Left lobe of liver (tissue), 2 donors: ENCODE data around the gene COL4A5. TPM values are rescaled to one million over a fixed set of nuclear protein-coding genes. Genes with fewer than 3 reads are reported as not detected.
"Not testable (repeated sequence)": the region's sequence is repeated elsewhere in the genome, so short reads cannot be mapped to it uniquely, and the experiment has no call there.

ENCODE experiments used
- ATAC-seq: fragments of 200-7000 bp; cut with Tn5 transposase; one replicate; pipeline ENCODE4 v1.9.1; 2020; ENCODE audit warnings: mild to moderate bottlenecking, moderate library complexity
- DNase-seq: peaks from one replicate; pipeline ENCODE4 v3.0.0-alpha.2; 2020; ENCODE audit warnings: low spot score
- total RNA-seq: library from RNA; stranded (reverse); gene quantifications from one replicate; pipeline ENCODE4 v1.2.1, GENCODE V29; 2021
- donor health status: DM: no; HTN: no; CAD: no; lungs with moderate emphysema.
- donor health status: DM: no; HTN: yes; CAD: no.

Gene COL4A5
- total RNA-seq, 1 donor from 2014 or later, result 2.9 TPM

DNA sequence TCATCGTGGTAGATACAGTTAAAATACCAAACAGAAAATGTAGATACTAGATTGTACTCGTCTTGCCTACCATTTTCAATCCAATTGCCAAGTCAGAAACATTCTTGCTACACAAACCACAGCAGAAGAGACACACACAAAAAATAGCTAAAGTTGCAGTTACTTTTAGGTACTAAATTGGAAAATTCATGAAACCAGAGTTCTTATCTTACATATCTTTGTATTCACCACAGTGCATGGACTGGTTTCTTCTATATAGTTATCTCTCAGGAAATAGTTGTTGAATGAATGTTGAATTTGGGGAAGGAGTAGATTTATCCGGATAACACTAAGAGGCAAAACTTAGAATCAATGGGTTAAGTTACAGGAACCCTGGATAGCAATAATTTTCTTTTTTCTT is 14.2 kb downstream of the COL4A5 start:
- DNase-seq, result no peak
- no peak for ATAC-seq

DNA sequence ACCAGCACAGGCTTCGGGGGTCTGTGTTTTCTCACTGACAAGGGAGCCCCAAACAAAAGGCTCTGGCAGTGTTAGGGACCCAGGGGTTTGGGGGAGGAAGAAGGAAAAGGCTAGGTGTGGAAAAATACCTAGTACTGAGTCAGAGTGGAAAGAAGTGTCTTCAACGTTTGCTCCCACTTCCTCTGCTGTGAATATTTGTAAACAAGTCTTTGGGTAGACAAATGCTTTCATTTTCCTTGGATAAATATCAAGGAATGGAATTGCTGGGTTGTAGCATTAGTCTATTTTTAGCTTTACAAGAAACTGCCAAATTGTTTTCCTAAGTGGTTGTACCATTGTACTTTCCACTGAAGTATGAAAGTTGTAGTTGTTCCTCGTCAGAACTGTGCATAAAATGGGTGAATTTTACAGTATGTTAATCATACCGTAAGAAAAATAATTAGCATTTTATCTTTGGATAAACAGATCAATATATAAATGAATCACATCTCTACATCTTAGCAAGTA is 17.4 kb downstream of the COL4A5 start:
- DNase-seq (no peak), ATAC-seq (no peak)

DNA sequence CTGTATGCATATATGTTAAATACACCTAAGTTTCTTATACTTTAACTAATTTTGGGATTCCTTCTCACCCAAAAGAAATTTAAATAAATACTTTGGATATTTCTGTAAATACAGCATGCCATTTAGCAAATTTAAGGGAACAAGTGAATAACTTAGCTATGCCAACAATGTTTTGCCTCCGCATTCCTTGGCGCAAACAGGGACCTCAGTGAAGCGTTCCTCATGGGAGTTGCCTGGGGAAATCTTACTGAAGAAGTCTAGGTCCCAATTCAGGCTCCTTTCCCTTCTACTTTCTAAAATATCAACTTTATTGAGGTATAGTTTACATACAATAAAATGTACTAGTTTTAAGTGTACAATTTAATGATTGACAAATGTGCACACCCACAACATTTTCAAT is 25.0 kb downstream of the COL4A5 start:
- DNase-seq (no peak), ATAC-seq (no peak)

DNA sequence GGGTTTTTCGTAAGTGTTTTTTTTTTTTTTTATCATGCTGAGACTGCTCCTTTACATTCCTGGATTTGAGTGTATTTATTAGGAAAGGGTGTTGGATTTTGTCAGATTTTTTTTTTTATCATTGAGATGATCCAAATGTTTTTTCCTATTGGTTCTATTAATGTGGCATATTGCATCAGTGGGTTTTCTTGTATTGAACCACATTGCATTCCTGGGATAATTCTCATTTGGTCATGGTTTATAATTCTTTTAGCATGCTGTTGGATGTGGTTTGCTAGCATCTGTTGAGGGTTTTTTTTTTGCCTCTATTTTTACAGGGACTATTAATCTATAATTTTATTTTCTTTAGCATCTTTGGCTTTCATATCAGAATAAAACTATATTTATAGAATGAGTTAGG is 28.8 kb downstream of the COL4A5 start:
- ATAC-seq (no peak), DNase-seq (no peak)

DNA sequence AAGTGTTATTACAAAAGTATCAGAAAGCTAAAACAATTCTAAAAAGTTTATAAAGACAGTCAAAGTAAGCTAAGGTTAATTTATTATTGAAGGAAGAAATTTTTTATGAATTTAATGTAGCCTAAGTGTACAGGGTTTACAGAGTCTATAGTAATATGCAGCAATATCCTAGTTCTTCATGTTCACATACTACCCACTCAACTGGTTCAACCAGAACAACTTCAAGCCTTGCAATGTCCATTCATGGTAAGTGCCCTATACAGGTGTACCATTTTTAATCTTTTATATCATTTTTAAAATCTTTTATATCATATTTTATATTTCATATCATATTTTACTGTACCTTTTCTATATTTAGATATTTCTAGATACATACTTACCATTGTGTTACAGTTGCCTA is 34.3 kb downstream of the COL4A5 start:
- no peak for ATAC-seq
- no peak for DNase-seq

DNA sequence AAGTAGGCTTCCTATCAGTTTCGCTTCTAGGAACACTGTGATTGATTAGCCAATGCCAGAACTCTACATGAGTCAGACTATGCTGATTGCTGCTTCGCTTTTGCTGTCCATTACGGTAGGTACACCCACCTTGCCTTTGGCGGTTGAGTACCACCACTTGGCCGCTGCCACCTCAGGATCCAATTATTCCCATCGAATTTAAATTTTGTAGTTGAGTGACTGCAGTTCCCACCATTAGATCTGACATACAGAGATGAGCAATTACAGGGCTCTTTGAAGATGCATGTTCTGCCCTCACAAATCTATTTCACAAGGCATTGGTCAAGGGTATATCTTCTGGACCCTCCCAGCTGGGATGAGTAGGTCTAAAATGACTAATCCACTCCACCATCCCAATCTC is 41.9 kb downstream of the COL4A5 start:
- DNase-seq, ATAC-seq: not testable (repeated sequence)

DNA sequence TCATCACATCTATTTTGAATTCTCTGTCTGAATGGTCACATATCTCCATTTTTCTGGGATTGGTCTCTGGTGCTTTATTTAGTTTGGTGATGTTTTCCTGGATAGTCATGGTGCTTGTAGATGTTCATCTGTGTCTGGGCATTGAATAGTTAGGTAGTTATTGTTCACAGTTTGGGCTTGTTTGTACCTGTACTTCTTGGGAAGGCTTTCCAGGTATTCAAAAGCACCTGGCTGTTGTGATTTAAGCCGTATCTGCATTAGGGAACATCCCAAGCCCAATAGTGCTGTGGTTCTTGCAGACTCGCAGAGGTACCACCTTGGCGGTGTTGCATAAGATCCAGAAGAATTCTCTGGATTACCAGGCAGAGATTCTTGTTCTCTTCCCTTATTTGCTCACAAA is 44.6 kb downstream of the COL4A5 start:
- no peak for ATAC-seq
- no peak for DNase-seq

DNA sequence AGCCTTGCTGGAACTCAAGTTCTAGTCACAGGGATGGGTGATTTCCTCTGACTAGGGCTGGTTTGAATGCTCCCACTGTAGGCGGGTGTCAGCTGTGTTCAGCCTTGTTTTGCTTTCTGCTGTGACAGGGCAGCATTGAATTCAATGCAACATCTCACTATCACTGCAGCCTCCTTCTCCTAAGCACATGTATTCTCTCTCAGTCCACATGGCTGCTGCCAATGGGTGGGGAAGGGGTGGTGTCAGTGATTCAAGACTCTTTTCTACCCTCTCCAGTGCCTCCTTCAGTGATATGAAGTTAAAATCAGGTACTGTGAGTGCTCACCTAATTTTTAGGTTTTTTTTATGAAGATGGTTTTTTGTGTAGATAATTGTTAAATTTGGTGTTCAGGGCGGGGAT is 46.3 kb downstream of the COL4A5 start:
- DNase-seq (no peak), ATAC-seq (no peak)

DNA sequence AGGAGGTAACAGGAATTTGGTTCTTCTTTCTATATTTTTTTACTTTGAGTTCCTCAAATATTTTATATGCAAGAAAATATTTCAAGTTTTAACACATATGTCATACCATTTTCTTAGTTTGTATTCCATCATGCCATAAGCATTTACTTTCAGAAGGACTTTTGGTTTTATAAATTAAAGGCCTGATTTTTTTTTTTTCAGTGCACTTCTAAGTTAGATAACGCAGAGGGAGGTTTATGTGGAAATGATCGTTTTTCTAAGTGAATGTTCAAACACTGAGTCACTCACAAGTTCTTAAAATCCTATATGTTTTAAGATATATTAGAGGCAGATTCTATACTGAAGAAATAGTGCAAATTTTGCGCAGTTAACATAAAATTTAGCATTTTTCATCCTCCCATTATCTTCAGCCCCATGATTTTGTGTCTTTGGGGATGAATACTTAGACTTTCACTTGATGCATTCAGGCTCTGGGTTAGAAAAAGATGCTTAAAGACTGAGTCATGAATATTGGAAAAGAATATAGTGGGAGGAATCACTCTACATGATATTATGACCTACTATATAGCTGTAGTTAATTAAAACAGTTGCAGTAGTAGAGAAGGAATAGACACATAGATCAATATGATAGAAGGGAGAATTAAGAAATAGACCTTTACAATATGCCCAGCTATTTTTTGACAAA is 54.9 kb downstream of the COL4A5 start:
- no peak for ATAC-seq
- DNase-seq, result no peak

DNA sequence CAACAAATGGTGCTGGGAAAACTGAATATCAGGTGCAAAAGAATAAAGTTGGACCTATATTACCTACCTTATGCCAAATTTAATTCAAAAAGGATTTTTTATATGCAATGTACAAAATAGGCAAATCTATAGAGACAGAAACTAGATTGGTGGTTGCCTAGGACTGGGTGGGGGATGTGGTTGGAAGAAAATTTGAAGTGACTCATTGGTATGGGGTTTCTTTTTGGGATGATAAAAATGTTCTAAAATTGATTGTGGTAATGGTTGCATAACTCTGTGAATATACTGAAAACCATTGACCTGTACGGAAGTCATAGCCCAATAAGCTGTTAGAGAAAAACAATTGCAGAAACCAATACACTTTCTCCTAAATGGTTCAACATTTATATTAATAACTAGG is 72.1 kb downstream of the COL4A5 start:
- DNase-seq (no peak), ATAC-seq (no peak)

DNA sequence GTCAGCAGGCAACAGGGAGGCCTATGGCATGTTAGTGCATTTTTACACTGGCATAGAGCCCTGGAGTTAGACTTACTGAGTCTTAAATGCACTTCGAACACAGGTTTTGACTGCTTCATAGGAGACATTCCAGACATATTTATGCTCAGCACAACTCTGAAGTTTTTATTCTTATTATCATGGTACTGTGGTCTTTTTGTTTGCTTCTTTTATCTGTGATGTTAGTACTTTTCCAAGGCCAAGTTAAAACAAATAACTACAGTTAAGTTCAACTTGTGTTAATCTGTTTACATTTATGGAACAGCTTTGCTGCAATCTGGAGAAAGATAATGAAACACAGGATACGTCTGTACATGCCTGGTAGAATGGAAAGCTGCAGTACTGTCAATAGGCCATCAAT is 76.5 kb downstream of the COL4A5 start:
- ATAC-seq, result no peak
- no peak for DNase-seq

DNA sequence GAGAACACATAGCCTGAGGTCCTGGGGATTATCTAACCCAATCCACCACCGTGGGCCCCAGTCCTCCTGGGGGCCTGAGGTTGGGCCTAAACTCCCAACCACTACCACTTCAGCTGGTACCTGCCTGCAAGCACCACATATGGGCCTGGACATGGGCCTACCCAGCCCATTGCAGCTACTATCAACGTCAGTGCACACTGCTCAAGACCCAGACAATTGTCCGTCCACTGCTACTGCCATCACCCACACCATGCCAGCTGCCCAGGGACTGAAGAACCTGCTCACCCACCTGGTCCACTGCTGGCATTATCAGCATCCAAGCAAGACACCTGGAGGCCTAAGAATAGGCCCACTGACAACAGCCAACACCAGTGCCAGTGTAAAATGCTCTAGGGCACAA is 88.1 kb downstream of the COL4A5 start:
- ATAC-seq (no peak), DNase-seq (no peak)

DNA sequence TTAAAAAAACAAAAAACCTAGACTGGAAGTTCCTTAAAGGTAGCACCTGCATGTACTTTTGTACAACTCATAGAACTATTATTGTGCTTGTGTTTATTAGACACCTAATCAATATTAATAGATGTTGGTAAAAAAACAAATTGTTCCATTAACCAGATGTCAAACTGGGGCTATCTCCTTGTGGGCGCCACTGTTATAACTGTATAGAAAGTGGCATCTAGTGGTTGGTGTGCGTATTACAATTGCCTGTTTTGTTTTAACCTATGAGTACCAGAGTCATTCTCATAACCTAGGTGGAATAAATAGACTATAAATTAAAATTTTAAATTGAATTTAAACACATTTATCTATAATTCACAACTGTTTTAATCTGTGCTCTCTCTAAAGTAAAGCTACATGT is 97.4 kb downstream of the COL4A5 start:
- DNase-seq (no peak), ATAC-seq (peak; percentile 81)

DNA sequence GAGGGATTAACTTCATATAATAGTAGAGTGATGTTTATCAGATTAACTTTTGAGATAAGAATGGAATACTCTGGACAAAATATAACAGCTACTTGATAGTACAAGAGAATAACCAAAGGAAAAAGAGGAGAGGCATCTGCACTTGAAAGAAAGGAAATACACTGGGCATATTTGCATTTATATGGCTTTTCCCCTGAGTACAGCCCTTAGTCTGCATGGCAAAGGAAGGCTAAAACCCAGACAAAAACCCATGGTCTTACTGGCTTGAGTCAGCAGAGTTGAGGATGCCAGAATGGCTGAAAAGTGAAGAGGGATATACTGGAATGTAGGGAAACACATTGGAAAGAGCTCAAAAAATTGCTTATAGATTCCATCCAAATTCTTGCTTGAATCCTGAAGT is 101.6 kb downstream of the COL4A5 start:
- DNase-seq, result no peak
- ATAC-seq, result no peak

DNA sequence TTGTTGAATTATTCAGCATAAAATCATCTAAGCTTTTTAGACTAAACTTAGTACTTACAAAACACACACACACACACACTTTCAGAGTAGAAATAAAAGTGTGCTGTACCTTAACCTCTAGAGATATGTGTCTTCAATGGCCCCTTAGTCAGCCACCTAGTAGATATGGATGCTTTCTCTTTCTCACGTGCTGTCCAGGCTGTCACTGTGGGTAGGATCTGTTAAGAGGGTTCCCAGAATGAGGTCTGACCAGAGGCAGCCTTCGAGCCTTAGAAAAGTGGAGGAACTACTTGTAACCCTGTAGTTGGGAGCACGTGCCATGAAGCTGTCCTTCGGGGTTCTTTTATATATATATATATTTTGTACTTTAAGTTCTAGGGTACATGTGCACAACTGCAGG is 117.9 kb downstream of the COL4A5 start:
- no peak for DNase-seq
- ATAC-seq, result no peak

DNA sequence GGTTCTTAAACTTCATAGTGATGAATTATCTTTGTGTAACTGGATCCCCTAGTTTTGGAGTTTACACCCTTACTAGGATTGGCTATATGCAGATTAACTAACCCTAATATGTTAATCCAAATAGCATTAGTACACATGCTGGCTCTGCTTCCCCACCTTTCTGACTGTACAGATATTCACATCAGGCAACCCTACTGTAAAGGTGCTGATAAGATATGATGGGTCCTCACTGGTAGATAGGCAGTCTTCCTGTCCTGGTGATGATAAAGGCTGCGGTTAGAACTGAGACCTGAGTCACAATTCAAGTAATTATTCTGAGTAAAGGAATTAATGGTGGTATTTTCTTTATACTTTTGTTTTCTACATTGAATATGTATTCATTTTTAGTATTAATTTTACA is 118.6 kb downstream of the COL4A5 start:
- DNase-seq, result no peak
- ATAC-seq, result no peak

DNA sequence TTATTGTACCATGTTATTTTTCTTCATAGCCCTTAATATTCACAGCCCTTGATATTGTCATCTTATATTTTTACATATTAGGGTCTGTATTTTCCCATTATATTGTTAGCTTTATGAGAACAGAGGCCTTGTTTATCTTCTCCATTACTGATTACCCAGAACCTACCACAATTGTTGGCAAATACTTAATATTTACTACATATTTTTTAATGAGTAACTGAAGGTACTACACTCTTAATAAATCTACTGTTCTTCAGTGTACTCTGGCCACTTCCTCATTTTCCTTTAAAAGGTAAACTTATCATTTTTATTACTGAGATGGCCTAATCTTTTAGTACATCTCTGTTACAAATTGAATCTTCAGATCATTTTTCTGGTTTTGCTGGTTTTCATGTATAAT is 133.5 kb downstream of the COL4A5 start:
- DNase-seq, result no peak
- no peak for ATAC-seq

DNA sequence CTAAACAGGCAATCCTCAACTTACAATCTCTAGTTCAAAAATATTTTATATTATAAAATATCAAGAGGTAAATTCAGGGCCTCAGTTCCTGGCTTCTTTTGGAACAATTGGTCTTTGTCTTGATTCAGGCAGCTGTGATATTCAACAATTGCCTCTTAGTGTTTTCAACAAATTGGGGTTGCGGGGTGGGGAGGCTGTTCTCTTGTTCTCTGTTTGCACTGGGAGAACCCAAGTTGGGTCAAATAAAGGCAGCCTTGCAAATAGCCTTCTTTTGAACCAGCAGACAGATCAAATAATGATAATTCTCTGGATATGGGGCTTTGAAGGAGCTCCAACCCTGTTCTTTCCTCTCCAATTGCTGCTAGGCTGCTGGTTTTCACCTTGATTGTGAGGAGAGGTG is 142.5 kb downstream of the COL4A5 start:
- ATAC-seq (no peak), DNase-seq (no peak)

DNA sequence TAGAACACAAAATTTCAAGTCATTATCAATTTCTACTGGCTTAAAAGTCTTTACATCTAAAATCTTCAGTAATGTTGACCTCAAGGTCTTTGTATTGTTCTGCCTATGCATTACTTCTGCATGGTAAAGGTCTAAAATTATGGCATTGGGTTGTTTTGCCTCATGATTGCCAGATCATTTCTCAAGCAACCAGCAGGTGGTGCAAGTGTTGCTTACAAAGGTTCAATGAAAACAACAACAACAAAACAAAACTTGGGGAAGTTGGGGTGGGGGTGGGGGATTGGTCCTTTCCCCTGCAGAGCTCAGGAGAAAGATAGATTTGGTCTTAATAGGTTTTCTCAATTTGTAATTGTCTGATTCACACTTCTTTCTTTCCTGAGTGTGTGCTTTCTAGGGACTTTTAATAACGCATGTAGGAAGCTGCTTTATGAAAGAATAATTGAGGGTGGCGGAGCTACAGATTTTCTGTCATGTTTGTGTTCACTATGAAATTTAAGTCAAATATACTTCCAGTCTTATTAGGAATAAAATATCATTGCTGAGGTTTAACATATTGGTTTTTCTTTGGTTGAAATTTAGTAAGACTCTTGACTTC is 145.1 kb downstream of the COL4A5 start:
- ATAC-seq (no peak), DNase-seq (no peak)

DNA sequence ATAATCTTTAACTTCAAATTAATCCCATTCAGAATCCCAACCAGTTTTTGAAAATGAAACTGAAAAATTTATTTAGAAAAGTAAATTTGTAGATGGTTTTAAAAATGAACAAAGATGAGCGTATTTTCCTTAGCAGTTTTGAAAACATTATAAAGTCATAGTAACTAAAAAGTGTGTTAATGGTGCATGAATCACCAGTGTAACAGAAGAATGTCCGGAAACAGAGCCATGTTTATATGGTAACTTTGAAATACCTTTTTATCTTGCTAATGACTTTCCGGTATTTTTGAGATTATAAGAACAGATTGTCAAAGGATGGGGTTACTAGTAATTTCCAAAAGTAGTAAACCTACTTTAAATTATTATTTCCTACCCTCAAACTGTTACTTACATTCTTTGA is 150.9 kb downstream of the COL4A5 start:
- DNase-seq, result no peak
- no peak for ATAC-seq

DNA sequence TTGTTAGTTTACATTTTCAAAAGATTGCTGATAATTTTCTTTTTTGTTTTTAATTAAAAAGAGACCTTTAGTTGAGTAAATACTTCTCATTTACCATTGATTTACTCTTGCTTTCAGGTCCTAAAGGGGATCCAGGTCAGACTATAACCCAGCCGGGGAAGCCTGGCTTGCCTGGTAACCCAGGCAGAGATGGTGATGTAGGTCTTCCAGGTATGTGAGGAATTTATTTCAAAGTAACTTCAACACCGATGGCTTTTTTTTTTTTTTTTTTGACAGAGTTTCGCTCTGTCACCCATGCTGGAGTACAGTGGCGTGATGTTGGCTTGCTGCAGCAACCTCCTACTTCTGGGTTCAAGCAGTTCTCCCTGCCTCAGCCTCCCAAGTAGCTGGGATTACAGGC is 161.6 kb downstream of the COL4A5 start:
- DNase-seq (no peak), ATAC-seq (no peak)

DNA sequence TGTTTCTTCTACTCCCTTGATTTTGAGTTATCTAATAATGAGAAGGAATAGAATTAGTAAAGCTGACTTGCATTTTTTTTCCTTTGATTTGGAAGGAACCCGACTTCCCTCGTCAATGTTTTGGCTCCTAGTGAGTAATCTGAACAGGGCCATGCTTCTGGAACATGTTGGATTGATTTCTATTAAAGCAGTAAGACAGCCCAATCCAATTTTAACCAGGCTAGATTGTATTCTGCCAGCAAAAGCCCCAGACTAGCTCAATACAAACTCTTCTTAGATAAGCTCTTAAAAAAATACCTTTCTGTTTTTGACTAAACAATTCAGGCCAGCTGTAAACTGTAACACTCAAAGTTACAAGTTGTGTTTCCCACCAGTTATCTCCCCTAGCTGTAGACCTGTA is 170.5 kb downstream of the COL4A5 start:
- ATAC-seq (no peak), DNase-seq (no peak)

DNA sequence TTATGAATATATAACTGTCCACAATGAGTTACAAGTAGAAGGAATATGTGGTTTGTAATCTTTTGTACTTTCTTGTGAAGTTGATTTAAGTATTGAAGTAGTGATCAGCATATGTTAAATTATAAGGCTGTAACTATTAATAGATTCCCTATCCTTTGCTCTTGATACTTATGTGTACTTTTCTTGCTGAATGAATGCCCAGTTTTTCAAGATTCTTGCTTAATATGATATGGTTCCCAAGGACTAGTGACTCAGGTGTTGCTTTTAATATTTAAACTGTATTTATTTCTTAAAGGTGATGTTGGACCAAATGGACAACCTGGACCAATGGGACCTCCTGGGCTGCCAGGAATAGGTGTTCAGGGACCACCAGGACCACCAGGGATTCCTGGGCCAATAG is 175.0 kb downstream of the COL4A5 start:
- ATAC-seq (no peak), DNase-seq (no peak)
